Stimulated activated CD4-positive, alpha-beta T cell treated with anti-CD3 and anti-CD28 coated beads, Interleukin-4, amount 100 ng/mL, for 48 hours (primary cell): Measurements from ENCODE around the gene MDFI.

Source experiments
- DNase-seq, 2 donors: peaks; one replicate each; pipeline ENCODE4 v3.0.0-alpha.2; 2020; ENCODE audit warnings: low read depth in 2 of 2

MDFI gene

GRCh38 chr6:41688256-41688965, 50.1 kb downstream of the MDFI start:
- no peak for DNase-seq

GRCh38 chr6:41689171-41690008, 51.1 kb downstream of the MDFI start:
- no peak for DNase-seq

- DNase-seq = no peak
Observed at GRCh38 chr6:41690541-41691330, 52.5 kb downstream of the MDFI start.

- no peak for DNase-seq
Observed at GRCh38 chr6:41691426-41692079, 53.3 kb downstream of the MDFI start.

- DNase-seq = no peak
Observed at GRCh38 chr6:41692080-41692675, 53.9 kb downstream of the MDFI start.

GRCh38 chr6:41692730-41693129, 54.5 kb downstream of the MDFI start:
- no peak for DNase-seq

GRCh38 chr6:41693281-41694240, 55.3 kb downstream of the MDFI start:
- no peak for DNase-seq

- DNase-seq = no peak
Observed at GRCh38 chr6:41694815-41695526, 56.7 kb downstream of the MDFI start.

- DNase-seq = no peak
Observed at GRCh38 chr6:41695825-41696224, 57.6 kb downstream of the MDFI start.

- DNase-seq = no peak
Observed at GRCh38 chr6:41696788-41697187, 58.5 kb downstream of the MDFI start.

- DNase-seq = no peak
Observed at GRCh38 chr6:41697861-41698781, 59.9 kb downstream of the MDFI start.

GRCh38 chr6:41699063-41699462, 60.8 kb downstream of the MDFI start:
- DNase-seq = no peak

GRCh38 chr6:41700463-41701347, 62.4 kb downstream of the MDFI start:
- no peak for DNase-seq

GRCh38 chr6:41702089-41702745, 63.9 kb downstream of the MDFI start:
- DNase-seq = no peak

- no peak for DNase-seq
Observed at GRCh38 chr6:41702771-41703494, 64.7 kb downstream of the MDFI start.
